ENCODE measurements around the gene ENTPD7.

- no peak for TF ChIP-seq EP300 (conservative IDR thresholded peaks at IDR 0.05; ENCODE audit: poor library complexity, severe bottlenecking)
- no peak for TF ChIP-seq CTCF (IDR thresholded peaks at IDR 0.05; ENCODE audit: poor library complexity, severe bottlenecking)
- TF ChIP-seq EZH2 (IDR thresholded peaks at IDR 0.05; ENCODE audit: borderline replicate concordance, insufficient read depth, low read length, poor library complexity, severe bottlenecking): no peak
- no peak for TF ChIP-seq POLR2AphosphoS5 (IDR thresholded peaks at IDR 0.05)
- TF ChIP-seq, protein P1, sequence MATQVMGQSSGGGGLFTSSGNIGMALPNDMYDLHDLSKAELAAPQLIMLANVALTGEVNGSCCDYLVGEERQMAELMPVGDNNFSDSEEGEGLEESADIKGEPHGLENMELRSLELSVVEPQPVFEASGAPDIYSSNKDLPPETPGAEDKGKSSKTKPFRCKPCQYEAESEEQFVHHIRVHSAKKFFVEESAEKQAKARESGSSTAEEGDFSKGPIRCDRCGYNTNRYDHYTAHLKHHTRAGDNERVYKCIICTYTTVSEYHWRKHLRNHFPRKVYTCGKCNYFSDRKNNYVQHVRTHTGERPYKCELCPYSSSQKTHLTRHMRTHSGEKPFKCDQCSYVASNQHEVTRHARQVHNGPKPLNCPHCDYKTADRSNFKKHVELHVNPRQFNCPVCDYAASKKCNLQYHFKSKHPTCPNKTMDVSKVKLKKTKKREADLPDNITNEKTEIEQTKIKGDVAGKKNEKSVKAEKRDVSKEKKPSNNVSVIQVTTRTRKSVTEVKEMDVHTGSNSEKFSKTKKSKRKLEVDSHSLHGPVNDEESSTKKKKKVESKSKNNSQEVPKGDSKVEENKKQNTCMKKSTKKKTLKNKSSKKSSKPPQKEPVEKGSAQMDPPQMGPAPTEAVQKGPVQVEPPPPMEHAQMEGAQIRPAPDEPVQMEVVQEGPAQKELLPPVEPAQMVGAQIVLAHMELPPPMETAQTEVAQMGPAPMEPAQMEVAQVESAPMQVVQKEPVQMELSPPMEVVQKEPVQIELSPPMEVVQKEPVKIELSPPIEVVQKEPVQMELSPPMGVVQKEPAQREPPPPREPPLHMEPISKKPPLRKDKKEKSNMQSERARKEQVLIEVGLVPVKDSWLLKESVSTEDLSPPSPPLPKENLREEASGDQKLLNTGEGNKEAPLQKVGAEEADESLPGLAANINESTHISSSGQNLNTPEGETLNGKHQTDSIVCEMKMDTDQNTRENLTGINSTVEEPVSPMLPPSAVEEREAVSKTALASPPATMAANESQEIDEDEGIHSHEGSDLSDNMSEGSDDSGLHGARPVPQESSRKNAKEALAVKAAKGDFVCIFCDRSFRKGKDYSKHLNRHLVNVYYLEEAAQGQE (IDR thresholded peaks at IDR 0.05; ENCODE audit: borderline replicate concordance): no peak
These were observed 26.3 kb downstream of the ENTPD7 start for GRCh38 chr10:99685597-99685967.

Data from neural cell (in vitro differentiated cells).